GM21447 (cell line): ENCODE data around the gene HOXB5.

ENCODE experiments used
- ATAC-seq: cut with Tn5 transposase; IDR thresholded peaks from one replicate; pipeline ENCODE4 v1.9.1; 2021; ENCODE audit not compliant: unreplicated experiment

The HOXB5 gene

GRCh38 chr17:48616717-48617470 is 23.3 kb upstream of the HOXB5 start:
- ATAC-seq, result no peak

- ATAC-seq, result no peak
Observed at GRCh38 chr17:48615963-48616716, 22.6 kb upstream of the HOXB5 start.

- ATAC-seq, result no peak
Observed at GRCh38 chr17:48615047-48615962, 21.7 kb upstream of the HOXB5 start, which contains the start of gene HOXB8. TSS of gene HOXB8 (minus strand) at chr17:48615292. CDS start at chr17:48614704, 588 bp downstream.

- ATAC-seq, result no peak
Observed at GRCh38 chr17:48613862-48614694, 20.5 kb upstream of the HOXB5 start.

GRCh38 chr17:48612854-48613691 is 19.5 kb upstream of the HOXB5 start:
- ATAC-seq, result no peak

GRCh38 chr17:48612456-48612853 is 18.9 kb upstream of the HOXB5 start:
- ATAC-seq, result no peak

- ATAC-seq, result no peak
Observed at GRCh38 chr17:48611681-48612455, 18.3 kb upstream of the HOXB5 start.

GRCh38 chr17:48611213-48611612 is 17.6 kb upstream of the HOXB5 start:
- ATAC-seq, result no peak

- ATAC-seq, result no peak
Observed at GRCh38 chr17:48610282-48611211, 17.0 kb upstream of the HOXB5 start, which contains the start of gene HOXB7. TSS of gene HOXB7 (minus strand) at chr17:48611017. CDS start at chr17:48610918, 99 bp downstream.

- no peak for ATAC-seq
Observed at GRCh38 chr17:48609759-48610281, 16.2 kb upstream of the HOXB5 start.

- ATAC-seq, result no peak
Observed at GRCh38 chr17:48609033-48609432, 15.5 kb upstream of the HOXB5 start.

- ATAC-seq, result no peak
Observed at GRCh38 chr17:48608494-48608834, 14.9 kb upstream of the HOXB5 start.

- no peak for ATAC-seq
Observed at GRCh38 chr17:48606892-48607614, 13.5 kb upstream of the HOXB5 start.

GRCh38 chr17:48605991-48606891 is 12.7 kb upstream of the HOXB5 start:
- no peak for ATAC-seq

- no peak for ATAC-seq
Observed at GRCh38 chr17:48605409-48605919, 11.9 kb upstream of the HOXB5 start.
